PC-3 (cell line): ENCODE results near the gene PARD6A. TPM values are rescaled to one million over a fixed set of nuclear protein-coding genes. Genes with fewer than 3 reads are reported as not detected.
A peak's percentile ranks its signal among the peaks of the same experiment; 100 is the strongest.

Source experiments
- ATAC-seq: fragments of 200-7000 bp; cut with Tn5 transposase; 2 replicates; pipeline ENCODE4 v1.9.1; 2020; ENCODE audit warnings: mild to moderate bottlenecking, moderate library complexity
- Bru-seq: library from RNA; stranded (reverse); fragments of 400-500 nt; gene quantifications from one replicate; lab custom pipeline; 2021; lab: Mats Ljungman, UMichigan
- BruChase-seq, 2 experiments: library from RNA; stranded (reverse); fragments of 400-500 nt; gene quantifications; one replicate each; lab custom pipeline; 2021; lab: Mats Ljungman, UMichigan
- BruUV-seq: library from RNA; stranded (reverse); fragments of 400-500 nt; replicated peaks from 2 replicates; lab custom pipeline; 2021; lab: Mats Ljungman, UMichigan
- CTCF ChIA-PET: fragments of 300-600 bp; sonication (Branson Sonifier 250); formaldehyde crosslinking; loops from one replicate; lab custom pipeline; 2022; ENCODE audit warnings: antibody characterized with exemption; lab: Charles Lee
- POLR2A ChIA-PET: fragments of 300-600 bp; sonication (Branson Sonifier 250); formaldehyde crosslinking; loops from one replicate; lab custom pipeline; 2022; ENCODE audit warnings: antibody characterized with exemption; ENCODE audit not compliant: unreplicated experiment; lab: Charles Lee
- DNase-seq: peaks from one replicate; pipeline ENCODE4 v3.0.0-alpha.2; 2015
- H2AFZ ChIP-seq: fragments of 300-600 bp; sonication (generic); 2 replicates; pipeline ENCODE4 v1.6.0; 2016; ENCODE audit warnings: antibody characterized with exemption, low read length
- H3F3A ChIP-seq: fragments of 300-600 bp; sonication (generic); one replicate; pipeline ENCODE4 v1.6.0; 2017; ENCODE audit warnings: antibody characterized with exemption, low read length, control low read depth, mild to moderate bottlenecking; ENCODE audit not compliant: unreplicated experiment
- H3K27ac ChIP-seq: fragments of 300-600 bp; sonication (generic); 2 replicates; pipeline ENCODE4 v1.5.1; 2016; ENCODE audit warnings: mild to moderate bottlenecking, low read length
- H3K27me3 ChIP-seq: fragments of 300-600 bp; sonication (generic); 2 replicates; pipeline ENCODE4 v1.6.1; 2016; ENCODE audit warnings: low read length, mixed read lengths
- H3K36me3 ChIP-seq: fragments of 300-600 bp; sonication (generic); 2 replicates; pipeline ENCODE4 v1.6.1; 2016; ENCODE audit warnings: low read depth, mixed run types, low read length, mixed read lengths
- H3K4me1 ChIP-seq: fragments of 300-600 bp; sonication (generic); 2 replicates; pipeline ENCODE4 v1.5.1; 2016; ENCODE audit warnings: low read length; ENCODE audit not compliant: insufficient read depth
- H3K4me2 ChIP-seq: fragments of 300-600 bp; sonication (generic); 2 replicates; pipeline ENCODE4 v1.6.0; 2016; ENCODE audit warnings: low read length
- H3K4me3 ChIP-seq: fragments of 300-600 bp; sonication (generic); 2 replicates; pipeline ENCODE4 v1.5.1; 2016; ENCODE audit warnings: mild to moderate bottlenecking, low read length, mixed read lengths
- H3K79me2 ChIP-seq: fragments of 300-600 bp; sonication (generic); 2 replicates; pipeline ENCODE4 v1.6.1; 2017; ENCODE audit warnings: low read length, mixed read lengths
- H3K9ac ChIP-seq: fragments of 300-600 bp; sonication (generic); 2 replicates; pipeline ENCODE4 v1.6.0; 2016; ENCODE audit warnings: mild to moderate bottlenecking, low read length
- H3K9me2 ChIP-seq: fragments of 300-600 bp; sonication (generic); replicated peaks from 2 replicates; pipeline ENCODE4 v1.6.1; 2016; ENCODE audit warnings: mixed run types, low read length, mixed read lengths
- H3K9me3 ChIP-seq: fragments of 300-600 bp; sonication (generic); 2 replicates; pipeline ENCODE4 v1.6.1; 2016; ENCODE audit warnings: low read length, mixed read lengths
- H4K20me1 ChIP-seq: fragments of 300-600 bp; sonication (generic); 2 replicates; pipeline ENCODE4 v1.6.1; 2016; ENCODE audit warnings: low read length, mixed read lengths
- EZH2 ChIP-seq: fragments of 300-600 bp; sonication (generic); IDR thresholded peaks from one replicate; pipeline ENCODE4 v1.6.1; 2017; ENCODE audit warnings: antibody characterized with exemption, mild to moderate bottlenecking, low read length; ENCODE audit not compliant: unreplicated experiment
- EZH2phosphoT487 ChIP-seq: fragments of 300-600 bp; sonication (generic); IDR thresholded peaks from 2 replicates; pipeline ENCODE4 v1.6.1; 2018; ENCODE audit warnings: mild to moderate bottlenecking, antibody characterized with exemption, low read length, borderline replicate concordance
- intact Hi-C: fragments of 100-400 bp; cut with micrococcal nuclease; formaldehyde crosslinking; loops from 2 replicates; pipeline ENCODE4 v1.9.0; 2023
- long read RNA-seq: library from polyadenylated mRNA; unstranded; transcript quantifications from one replicate; pipeline ENCODE4 v2.0.0, GENCODE V29; 2021; ENCODE audit not compliant: unreplicated experiment
- total RNA-seq: library from RNA; depleted of rRNA; stranded (reverse); fragments of >200 nt; gene quantifications from 2 replicates; pipeline ENCODE4 v1.2.3, GENCODE V29; 2014; rRNA removed
- TF ChIP-seq, protein P1 (sequence below): fragments of 300-600 bp; sonication (generic); conservative IDR thresholded peaks from 2 replicates; pipeline ENCODE4 v1.5.1; 2017; ENCODE audit warnings: antibody characterized with exemption, low read depth, mild to moderate bottlenecking, low read length

The PARD6A gene, protein sequence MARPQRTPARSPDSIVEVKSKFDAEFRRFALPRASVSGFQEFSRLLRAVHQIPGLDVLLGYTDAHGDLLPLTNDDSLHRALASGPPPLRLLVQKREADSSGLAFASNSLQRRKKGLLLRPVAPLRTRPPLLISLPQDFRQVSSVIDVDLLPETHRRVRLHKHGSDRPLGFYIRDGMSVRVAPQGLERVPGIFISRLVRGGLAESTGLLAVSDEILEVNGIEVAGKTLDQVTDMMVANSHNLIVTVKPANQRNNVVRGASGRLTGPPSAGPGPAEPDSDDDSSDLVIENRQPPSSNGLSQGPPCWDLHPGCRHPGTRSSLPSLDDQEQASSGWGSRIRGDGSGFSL
- total RNA-seq (15.1 and 16.4 TPM in 2 replicates), Bru-seq, nascent RNA (percentile 47 among the genes with signal in this experiment), BruChase-seq, experiment 1, labeled RNA remaining after a 6-hour chase (percentile 67 among the genes with signal in this experiment), BruChase-seq, experiment 2, labeled RNA remaining after a 2-hour chase (percentile 47 among the genes with signal in this experiment)
- long read RNA-seq, transcript PARD6A-202 (3 exons, 1,260 nt), result major isoform, 23 of 35 reads
- long read RNA-seq, partial matches to known transcripts, result 6 of 35 reads
- long read RNA-seq, other reads (novel, unspliced or antisense), result 3 of 35 reads

DNA sequence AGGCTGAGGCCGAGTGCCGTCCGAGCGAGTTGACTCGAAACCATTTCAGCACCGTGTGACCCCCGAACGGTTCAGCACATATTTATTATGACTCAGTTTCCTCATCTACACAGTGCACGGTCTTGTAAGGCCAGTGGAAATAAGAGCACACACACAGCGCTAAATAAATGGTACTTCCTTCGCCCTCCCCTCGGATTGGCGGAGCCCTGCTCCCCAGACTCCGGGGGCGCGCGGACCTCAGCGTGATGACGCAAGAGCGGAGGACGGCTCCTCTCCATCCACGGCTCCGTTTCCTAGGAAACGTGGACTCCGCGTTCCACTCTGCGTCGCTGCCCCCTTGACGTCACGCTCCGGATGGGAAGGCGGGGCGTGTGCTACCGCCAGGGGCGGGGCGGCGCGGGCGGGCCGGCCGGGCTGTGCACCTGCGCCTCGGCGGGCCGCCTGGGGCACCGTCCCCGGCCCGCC, at the start of gene PARD6A:
Gene PARD6A, plus strand, starts transcription at position 397 of the 465 bp plus-strand sequence. CDS start 79 bp downstream, outside the sequence.
- H3K4me3 ChIP-seq, result peak within 1 kb of the TSS; percentile 91
- H3K9me2 ChIP-seq, result no peaks in the 10 kb centered on the region
- ChIA-PET CTCF (interaction anchor here (0.6 to 1.5 kb wide), 2 partner anchors 97 to 98 kb away, joined by 4 read pairs; partner anchors contain the start of gene CTCF), POLR2A (interaction anchor here (1.0 kb wide), 1 partner anchor 156 kb away, joined by 19 read pairs; no protein-coding TSS in a partner anchor)
- intact Hi-C loops, result loop anchor here (2.0 kb wide), 1 partner anchor 98 kb away; the partner anchor contains the start of gene CTCF
- peaks cover 11% of the 10 kb centered on the region for H3K79me2 ChIP-seq
- DNase-seq (peak; percentile 95), ATAC-seq (peak; percentile 81)
- no peaks in the 10 kb centered on the region for H3K36me3 ChIP-seq
- BruUV-seq, result TSS peak; percentile 55
- H3K27me3 ChIP-seq, result no peaks in the 10 kb centered on the region
- no peaks in the 10 kb centered on the region for H3K9me3 ChIP-seq
- peak within 1 kb of the TSS; percentile 100 for H3K4me2 ChIP-seq
- H3K4me1 ChIP-seq, result peaks cover 6% of the 10 kb centered on the region; the same call in 1 of the 2 replicates
- H3F3A ChIP-seq, result peaks cover 3% of the 10 kb centered on the region
- peak within 1 kb of the TSS; percentile 70 for H3K27ac ChIP-seq
- peak within 1 kb of the TSS; percentile 82 for H3K9ac ChIP-seq
- H4K20me1 ChIP-seq, result no peaks in the 10 kb centered on the region
- TF ChIP-seq, protein P1, sequence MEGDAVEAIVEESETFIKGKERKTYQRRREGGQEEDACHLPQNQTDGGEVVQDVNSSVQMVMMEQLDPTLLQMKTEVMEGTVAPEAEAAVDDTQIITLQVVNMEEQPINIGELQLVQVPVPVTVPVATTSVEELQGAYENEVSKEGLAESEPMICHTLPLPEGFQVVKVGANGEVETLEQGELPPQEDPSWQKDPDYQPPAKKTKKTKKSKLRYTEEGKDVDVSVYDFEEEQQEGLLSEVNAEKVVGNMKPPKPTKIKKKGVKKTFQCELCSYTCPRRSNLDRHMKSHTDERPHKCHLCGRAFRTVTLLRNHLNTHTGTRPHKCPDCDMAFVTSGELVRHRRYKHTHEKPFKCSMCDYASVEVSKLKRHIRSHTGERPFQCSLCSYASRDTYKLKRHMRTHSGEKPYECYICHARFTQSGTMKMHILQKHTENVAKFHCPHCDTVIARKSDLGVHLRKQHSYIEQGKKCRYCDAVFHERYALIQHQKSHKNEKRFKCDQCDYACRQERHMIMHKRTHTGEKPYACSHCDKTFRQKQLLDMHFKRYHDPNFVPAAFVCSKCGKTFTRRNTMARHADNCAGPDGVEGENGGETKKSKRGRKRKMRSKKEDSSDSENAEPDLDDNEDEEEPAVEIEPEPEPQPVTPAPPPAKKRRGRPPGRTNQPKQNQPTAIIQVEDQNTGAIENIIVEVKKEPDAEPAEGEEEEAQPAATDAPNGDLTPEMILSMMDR, result no peak
- TF ChIP-seq EZH2phosphoT487, result no peak
- no peak for TF ChIP-seq EZH2
- peak within 1 kb of the TSS; percentile 100 for H2AFZ ChIP-seq

DNA sequence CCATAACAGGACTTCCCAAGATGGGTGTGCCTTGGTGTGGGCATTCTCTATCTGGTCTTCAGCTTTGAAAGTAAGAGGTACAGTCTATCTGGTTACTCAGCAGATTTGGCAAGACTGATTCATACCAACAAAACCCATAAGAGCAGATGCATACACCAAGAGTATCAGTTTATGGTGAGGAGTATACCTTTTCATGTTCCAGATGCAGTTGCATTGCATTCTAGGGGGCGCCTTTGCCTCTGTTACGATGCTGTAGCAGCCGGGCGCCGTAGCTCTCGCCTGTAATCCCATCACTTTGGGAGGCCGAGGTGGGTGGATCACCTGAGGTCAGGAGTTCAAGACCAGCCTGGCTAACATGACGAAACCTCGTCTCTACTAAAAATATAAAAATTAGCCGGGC, 47.0 kb upstream of the PARD6A start:
- intact Hi-C loops, result no loop called here
- Histone ChIP-seq H3K79me2 (peaks cover 7% of the 10 kb centered on the region), H3K9me3 (no peaks in the 10 kb centered on the region), H3K36me3 (peaks cover 41% of the 10 kb centered on the region), H3K9ac (no peak overlapping the region), H2AFZ (no peak overlapping the region), H3K9me2 (no peaks in the 10 kb centered on the region), H3K4me2 (no peak overlapping the region), H4K20me1 (no peaks in the 10 kb centered on the region), H3K27ac (no peak overlapping the region), H3K4me3 (no peak overlapping the region), H3F3A (no peaks in the 10 kb centered on the region), H3K4me1 (no peaks in the 10 kb centered on the region), H3K27me3 (no peaks in the 10 kb centered on the region)
- CTCF ChIA-PET, result no interaction called here
- no peak for TF ChIP-seq EZH2phosphoT487
- TF ChIP-seq, protein P1, result peak; percentile 44
- TF ChIP-seq EZH2, result no peak
- no peak; the same call in 1 of the 2 replicates for ATAC-seq
- POLR2A ChIA-PET, result no interaction called here
- DNase-seq, result peak; percentile 11
- BruUV-seq, result no TSS peak
